Activated CD8-positive, alpha-beta memory T cell treated with anti-CD3 and anti-CD28 coated beads for 36 hours (primary cell): Measurements from ENCODE around the gene SLC24A3. TPM values are rescaled to one million over a fixed set of nuclear protein-coding genes. Genes with fewer than 3 reads are reported as not detected.
"Not testable (repeated sequence)": the region's sequence is repeated elsewhere in the genome, so short reads cannot be mapped to it uniquely, and the experiment has no call there.

Experiments used
- CTCF ChIA-PET: fragments of 350-600 bp; sonication (Branson Sonifier 250); formaldehyde crosslinking; loops from one replicate; lab custom pipeline; 2021; ENCODE audit warnings: antibody characterized with exemption; lab: Charles Lee
- POLR2A ChIA-PET: fragments of 350-600 bp; sonication (Branson Sonifier 250); formaldehyde crosslinking; loops from one replicate; lab custom pipeline; 2021; ENCODE audit warnings: antibody characterized with exemption; lab: Charles Lee
- total RNA-seq, 2 experiments: library from RNA; stranded (reverse); gene quantifications; one replicate each; pipeline ENCODE4 v1.2.3, GENCODE V29; 2021

Gene SLC24A3
- total RNA-seq, 2 experiments from 2014 or later, result not detected

DNA sequence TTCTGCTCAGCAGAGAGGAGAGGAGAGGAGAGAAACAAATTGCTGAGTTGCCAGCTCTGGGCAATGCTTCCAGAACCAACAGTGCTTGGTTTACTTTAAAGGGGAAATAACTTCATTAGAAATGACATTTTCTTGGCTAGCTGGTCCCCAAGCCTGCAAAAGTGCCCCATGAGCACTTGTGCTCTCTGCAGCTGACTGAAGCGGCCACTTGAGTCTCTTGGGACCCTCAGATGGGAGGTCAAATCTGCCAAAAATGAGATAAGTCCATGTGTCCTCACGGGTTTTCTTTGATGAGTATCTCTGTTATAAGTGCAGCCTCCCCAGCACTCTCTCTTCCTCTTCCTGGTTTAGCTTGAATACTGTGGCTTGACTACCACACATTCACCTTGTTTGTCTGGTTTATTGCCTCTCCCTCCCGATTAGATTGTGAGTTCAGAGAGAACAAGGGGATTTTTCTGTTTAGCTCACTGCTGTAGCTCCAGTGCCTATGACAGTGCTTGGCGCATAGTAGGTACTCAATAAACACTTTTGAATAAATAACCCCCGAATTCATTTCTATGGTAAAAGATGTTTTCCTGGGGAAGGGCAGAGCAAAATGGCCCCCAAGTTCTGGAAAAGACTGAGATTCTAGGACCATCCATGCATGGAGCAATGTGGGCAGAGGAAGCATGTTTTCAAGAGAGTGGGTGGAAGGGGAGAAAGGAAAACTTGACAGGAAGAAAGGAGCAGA lies 538.6 kb downstream of the SLC24A3 start:
- POLR2A ChIA-PET, result no interaction called here
- CTCF ChIA-PET, result no interaction called here

DNA sequence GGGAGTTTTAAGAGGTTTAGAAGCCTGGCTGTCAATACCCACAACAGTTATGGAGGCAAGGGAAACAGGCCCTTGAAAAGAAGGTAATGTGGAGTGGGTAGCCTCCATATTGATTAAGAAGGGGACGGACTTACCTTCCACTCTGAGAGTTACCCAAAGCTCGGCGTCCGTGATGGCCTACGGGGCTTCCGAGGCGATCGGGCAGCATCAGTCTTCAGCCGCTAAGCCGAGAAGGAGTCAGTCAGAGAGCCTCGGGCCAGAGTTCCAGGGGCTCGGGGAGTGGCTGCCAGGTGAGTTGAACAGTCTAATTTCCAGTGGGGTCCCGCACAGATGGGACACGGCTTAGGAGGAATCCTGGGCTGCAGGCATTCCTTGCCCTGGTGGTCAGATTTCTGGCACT lies 541.8 kb downstream of the SLC24A3 start:
- POLR2A ChIA-PET, CTCF ChIA-PET: not testable (repeated sequence)

DNA sequence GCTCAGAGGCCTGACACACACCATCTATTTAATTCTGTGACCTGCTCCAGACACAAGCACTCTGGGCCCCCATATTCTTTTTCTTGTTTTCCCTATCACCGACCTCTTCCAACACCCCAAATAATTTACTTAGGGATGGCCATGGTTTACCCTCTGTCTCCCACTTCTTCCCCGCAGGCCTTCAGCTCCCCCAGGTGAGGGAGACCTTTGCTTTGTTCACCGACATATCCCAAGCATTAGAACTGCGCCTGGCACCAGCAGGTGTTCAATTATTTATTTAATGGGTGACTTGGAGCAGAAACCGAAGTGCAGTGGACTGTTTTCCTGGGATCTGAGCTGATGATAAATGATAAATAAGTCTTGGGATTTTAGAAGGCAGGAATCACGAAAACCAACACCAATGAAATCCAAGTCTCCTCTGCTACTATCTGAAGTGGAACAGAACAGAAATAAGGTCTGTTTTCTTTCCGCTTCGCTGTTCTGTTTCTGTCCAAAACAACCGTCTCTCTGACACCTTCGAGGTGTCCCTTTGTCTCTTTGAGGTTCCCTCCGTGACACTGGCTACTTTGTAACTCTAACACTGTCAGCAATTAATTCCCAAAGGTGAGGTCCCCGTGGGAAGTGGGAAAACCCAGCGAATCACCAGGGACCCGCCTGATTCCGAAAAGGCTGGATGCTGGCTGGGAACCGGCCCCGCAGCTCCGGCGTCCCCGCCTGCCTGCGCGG lies 544.5 kb downstream of the SLC24A3 start:
- CTCF ChIA-PET, result no interaction called here
- POLR2A ChIA-PET, result no interaction called here

DNA sequence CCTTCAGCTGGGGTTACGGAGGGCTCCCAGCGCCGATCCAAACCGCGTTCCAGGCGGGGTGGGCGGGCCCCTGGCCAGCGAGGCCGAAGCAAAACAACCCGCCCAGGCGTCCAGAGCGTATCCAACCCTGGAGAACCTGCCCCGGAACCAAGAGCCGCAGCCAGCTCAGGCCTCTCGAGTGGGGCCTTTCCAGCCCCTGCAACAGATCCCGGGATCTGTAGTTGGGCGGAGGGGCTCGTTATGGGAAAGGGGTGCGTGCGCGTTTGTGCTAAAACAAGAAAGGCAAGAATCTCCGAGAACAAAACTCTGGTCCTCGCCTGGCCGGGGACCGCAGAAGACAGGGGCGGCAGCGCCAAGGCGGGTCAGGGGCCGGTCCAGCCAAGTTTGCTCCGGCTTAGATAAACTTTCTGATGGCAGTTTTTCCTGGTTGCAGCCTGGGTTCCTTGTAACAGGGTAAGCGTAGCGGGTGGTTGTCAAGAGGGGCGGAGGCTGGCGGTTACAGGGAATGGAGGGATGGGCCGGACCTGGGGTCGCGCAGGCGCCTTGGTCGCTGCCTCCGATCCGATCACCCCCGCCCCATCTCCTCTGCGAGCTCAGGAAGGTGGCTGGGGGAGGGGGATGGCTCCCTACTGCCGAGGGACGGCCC lies 545.2 kb downstream of the SLC24A3 start:
- POLR2A ChIA-PET, result no interaction called here
- CTCF ChIA-PET, result no interaction called here

DNA sequence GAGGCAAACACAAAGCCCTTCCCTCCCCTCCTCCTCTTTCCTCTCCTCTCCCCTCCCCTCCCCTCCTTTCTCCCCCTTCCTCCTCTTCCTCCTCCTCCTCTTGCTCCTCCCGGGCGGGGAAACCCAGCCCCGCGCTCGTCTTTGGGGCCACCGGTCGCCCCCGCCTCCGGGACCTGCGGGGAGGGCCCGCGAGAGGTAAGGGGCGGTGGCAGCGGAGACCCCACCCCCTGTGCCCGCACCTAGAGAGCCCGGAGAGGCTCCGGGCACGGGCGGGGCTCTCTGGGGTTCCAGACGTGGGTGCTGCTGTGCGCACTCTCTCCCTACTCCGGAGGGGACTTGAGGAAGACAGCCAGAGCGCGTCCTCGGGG lies 545.7 kb downstream of the SLC24A3 start, which contains the start of gene RIN2:
RIN2 (plus strand) TSS at position 126 of the 368 bp plus-strand sequence. CDS start 131,344 bp downstream, outside the sequence.
- CTCF ChIA-PET, result no interaction called here
- POLR2A ChIA-PET, result no interaction called here

DNA sequence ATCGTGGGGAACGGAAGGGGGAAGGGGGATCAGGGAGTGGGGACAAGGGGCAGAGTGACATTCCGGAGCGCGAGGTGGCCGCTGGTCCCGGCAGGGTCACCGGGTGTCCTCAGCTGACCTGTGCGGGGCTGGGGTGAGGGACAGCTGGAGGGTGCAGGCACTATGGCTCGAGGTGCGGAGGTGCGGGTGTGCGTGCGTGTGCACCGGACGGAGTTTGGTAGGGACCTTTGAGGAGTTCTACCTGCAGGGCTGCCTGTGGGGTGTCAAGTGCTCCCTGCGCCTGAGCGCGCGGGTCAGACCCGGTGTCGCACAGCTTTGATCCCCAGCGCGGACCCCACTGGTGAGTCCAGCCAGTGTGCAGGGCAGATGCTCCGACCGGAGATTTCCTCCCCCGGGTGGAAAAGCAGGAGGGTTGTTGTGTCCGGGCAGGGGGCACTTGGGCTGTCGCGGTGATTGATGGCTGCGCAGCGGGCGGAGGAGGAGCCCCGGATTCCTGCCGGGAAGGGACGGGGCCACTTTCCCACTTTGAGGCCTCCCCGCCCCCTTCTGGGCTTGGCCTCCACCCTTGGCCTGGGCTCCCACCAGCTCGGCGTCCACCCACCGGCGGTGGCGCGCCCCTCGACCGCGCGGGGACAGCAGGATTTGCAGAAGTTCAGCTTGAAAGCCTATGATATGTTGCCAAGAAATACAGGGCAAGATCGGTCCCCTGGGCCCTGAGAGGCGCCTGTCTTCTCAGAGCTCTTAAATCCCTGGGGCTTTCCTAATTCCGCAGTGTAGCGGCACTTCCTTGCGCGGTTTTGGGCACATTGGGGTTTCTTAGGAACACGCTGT lies 546.3 kb downstream of the SLC24A3 start:
- ChIA-PET CTCF (no interaction called here), POLR2A (no interaction called here)

DNA sequence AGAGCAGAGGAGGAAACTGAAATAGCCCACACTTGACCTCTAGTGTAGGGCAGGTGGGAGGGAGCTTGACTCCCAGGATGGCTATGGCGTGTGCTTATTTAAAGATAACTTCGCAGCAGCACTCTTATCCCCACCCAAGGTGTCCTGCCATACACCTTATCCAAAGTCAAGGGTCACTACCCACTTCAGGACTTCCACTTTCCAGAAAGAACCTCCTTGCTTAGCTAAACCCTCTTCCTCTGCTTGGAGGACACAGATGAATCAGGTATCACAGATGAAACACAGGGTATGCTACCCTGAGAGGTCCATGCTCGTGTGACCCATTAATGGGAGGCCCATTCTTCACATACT lies 547.9 kb downstream of the SLC24A3 start:
- POLR2A ChIA-PET, result no interaction called here
- CTCF ChIA-PET, result no interaction called here

DNA sequence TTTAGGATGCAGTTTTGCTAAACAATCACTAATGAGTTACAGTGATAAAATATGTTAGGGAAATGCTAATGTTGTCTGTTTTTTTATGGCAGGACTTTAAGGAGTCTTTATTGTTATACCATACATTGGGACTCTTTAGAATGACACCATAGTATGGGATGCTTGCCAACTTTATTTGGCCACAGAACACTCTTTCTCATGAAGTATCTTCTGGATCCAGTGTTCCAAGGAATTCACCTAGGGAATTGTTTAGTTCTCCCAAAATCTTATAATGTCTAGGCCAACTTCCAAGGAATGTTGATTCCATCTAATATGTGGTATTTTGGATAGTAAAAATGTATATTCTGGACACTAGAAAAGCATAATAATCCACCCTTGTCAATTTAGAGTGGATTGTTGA lies 548.9 kb downstream of the SLC24A3 start:
- CTCF ChIA-PET, result no interaction called here
- POLR2A ChIA-PET, result no interaction called here

DNA sequence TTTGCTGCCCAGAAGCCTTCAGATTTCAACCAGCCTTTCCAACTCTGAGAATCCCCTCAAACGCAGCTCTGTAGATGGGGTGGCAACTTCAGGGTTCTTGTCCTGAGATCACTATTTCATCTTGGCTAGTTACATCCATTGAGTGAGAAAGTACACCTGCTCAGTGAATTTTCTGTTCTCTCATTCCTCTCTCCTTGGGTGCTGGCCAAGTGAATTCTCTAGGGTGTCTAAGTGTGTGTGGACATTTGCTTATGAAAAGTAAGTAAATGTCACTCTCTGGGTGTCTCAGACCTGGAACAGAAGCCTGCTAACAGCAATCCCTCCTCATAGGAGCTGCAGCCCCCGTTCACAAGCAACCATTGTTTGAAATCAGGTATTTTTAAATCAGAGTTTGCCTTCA lies 549.4 kb downstream of the SLC24A3 start:
- ChIA-PET POLR2A (no interaction called here), CTCF (no interaction called here)

DNA sequence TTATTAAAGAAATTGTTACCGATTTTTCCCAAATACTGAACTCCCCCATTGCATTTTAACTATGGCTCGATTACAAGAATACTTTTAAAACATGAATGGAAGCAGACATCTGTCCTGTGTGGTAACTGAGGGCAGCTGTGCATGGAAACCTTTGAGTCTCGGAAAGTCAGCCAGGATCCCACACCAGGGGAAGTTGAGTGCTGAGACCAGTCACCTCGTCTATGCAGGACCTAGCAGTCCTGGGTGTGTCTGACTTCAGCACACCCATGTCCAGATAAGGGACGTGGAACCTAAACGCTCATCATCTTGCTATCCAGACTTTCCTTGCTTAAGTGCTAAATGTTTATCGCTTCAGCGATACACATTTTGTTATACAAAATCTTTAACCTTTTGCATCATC lies 551.8 kb downstream of the SLC24A3 start:
- ChIA-PET CTCF (no interaction called here), POLR2A (no interaction called here)

DNA sequence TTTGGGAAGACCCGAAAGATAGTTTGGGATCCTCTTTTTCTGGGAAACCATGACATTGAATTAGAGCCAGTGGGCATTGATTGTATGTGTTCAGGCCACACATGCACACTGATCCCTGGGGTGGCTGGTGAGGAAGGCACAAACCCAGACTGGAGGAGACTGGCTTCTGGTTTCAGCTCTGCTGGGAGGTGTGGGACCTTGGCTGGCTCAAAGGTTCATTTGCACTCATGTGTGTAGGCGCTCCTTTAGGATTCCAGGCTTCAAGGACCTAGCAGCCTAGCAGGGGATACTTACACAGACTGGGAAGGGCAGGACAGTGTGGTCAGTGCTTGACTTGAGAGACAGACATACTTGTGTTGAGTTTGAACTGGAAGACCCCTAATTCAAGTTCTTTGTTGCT lies 552.8 kb downstream of the SLC24A3 start:
- CTCF ChIA-PET, result no interaction called here
- POLR2A ChIA-PET, result no interaction called here

DNA sequence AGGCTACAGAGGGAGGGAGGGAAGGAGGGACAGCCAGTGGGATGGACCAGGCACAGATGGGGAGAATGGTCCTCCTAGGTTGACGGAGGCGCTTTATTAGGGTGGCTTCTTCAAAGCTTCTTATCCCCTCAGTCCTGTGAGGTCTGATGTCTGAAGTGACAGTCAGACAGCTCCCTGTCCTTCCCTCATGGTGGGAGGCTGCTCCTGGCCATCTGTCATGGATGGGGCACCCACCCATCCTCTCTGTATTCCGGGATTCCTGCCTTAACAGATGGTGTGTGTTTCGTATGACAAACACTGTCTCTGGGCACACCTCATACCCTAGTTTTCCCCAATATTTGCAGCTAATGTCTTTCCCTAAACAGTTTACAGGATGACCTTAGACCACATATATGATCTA lies 553.5 kb downstream of the SLC24A3 start:
- ChIA-PET POLR2A (no interaction called here), CTCF (no interaction called here)

DNA sequence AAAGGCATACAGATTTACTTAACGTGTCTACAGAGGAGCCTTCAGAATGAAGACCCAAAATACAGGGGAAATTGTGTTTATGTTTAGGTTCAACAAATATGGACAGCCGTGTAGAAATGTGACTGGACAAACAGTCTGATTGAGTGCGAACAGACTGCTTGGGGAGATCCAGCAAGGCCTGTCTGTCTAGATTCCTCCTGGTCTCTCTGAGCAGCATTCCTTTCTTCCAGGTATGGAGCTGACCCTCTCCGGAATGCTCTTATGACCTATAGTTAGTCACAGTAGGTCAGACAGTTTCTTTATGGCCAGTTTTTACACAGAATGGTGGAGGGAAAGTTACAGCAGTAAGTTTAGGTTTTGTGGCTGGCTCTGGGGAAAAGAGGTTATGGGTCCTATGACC lies 554.6 kb downstream of the SLC24A3 start:
- ChIA-PET POLR2A (no interaction called here), CTCF (no interaction called here)

DNA sequence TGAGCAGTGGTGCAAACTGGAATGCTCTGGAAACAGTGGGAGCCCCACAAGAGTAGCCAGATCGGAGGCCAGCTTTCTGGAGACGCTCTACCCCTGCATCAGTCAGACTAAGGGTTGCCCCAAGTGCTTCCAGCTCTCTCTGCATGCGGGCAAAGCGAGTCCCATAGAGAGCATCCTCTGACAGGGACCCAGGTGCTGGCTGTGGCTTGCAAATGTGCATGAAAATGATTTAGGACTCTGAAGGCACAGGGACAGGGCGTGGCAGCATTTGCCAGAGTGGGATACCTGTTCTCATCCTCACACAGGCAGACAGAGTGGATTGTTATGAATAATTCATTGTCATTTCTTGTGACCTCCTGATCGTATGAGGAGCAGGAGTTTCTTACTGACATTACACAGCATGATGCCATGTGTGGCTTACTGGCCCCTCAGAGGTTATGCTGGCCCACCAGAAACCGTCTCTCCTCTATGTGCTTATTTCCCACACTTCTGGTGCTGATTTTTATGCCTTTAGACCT lies 555.9 kb downstream of the SLC24A3 start:
- POLR2A ChIA-PET, result no interaction called here
- CTCF ChIA-PET, result no interaction called here

DNA sequence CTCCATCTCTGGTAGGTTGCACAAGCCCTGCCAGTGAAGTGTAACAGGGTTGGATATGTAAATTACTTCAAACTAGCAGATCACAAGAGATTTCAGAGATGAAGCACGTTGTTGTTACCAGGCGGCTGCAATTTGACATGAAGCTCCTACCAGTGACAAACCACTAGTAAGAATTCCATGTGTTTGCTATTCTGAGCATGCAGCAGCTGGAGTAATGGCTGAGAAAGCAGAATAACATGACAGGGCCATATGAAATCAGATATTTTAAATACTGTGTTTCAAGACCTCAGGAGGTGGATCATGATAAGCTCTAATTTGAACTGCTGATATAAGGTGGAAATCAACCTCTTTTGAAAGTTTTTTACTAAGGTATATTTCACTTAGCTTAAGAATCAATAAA lies 557.1 kb downstream of the SLC24A3 start:
- ChIA-PET CTCF (no interaction called here), POLR2A (no interaction called here)

DNA sequence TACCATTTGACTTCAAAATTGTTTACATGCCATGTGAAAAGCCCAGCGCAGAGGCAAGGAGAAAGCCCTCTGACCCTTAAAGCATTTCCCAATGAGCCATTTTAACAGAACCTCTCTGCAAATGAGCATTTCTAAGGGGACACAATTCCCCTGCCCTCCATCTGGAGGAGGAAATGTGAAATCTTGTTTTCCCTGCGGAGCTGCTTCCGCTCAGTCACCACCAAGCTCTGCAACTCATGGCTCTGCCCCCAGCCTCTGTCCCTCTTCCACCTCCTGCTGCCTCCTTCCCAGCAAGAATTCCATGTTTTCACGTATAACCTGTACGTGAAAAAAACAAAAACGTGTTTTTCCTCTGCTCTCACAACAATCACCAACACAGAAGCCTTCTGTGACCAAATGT lies 557.9 kb downstream of the SLC24A3 start:
- CTCF ChIA-PET, result no interaction called here
- POLR2A ChIA-PET, result interaction anchor here (0.6 kb wide), 1 partner anchor 41 kb away, joined by 6 read pairs; no protein-coding TSS in a partner anchor

DNA sequence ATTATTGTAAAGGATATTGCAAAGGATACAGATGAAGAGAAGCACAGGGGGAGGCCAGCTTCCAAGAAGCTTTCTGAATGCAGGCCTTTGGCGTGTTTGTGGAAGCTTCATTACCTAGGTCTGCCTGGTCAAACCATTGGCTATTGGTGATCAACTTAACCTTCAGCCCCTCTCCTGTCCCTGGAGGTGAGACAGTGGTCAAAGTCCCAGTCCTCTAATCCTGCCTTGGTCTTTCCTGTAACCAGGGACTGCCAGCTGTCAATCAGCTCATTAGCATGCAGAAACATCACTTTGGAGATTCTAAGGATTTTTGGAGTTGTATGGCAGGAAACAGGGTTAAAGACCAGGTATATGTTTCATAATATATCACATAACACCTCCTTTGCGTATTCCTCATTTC lies 558.6 kb downstream of the SLC24A3 start:
- ChIA-PET CTCF (no interaction called here), POLR2A (no interaction called here)
